Measurements from ENCODE around the gene DGKB. TPM values are rescaled to one million over a fixed set of nuclear protein-coding genes. Genes with fewer than 3 reads are reported as not detected.

Gene DGKB
- total and polyA plus RNA-seq, 2 of the 8 experiments (the other 6 are each of a cell fraction or from before 2014, with no cell fraction given): 1.9 to 2.6 TPM

DNA sequence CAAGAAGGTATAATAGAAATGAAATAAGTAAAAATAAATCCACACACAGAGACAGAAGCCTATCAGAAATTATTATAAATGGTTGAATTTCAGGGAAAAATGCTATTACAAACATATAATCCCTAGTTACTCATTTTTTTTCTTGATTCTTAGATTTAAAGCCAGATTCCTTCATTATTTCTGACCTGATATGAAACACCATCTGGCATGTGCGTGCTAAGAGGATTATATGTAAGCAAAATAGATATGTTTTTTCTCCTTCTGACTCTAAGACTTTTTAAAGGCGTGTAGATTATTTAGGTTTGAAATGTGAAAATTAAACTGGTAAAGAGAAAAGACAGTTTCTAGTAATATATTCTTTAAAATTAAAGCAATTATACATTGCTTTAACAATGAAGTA lies 676.4 kb downstream of the DGKB start:
- H2AK5ac ChIP-seq (ENCODE audit: low read depth, low read length): no peak overlapping the region
- H3K23ac ChIP-seq (ENCODE audit: insufficient read length): no peak overlapping the region
- DNase-seq (ENCODE audit: low read depth in 1 of 2, low spot score in 2 of 2) (no peak), FAIRE-seq (no peak)
- 87% methylated on average over 2 of the region's 2 CpGs; no CpG with 5 or more reads in 1 of the 2 experiments for WGBS, 2 experiments (ENCODE audit: extremely low coverage in 1 of 2, insufficient coverage in 1 of 2, insufficient read length in 1 of 2, insufficient replicate concordance in 2 of 2, low coverage in 1 of 2, low lambda C conversion rate in 2 of 2, missing lambda C conversion rate in 1 of 2)
- no peak overlapping the region for H2BK15ac ChIP-seq (ENCODE audit: low read length)
- H3K36me3 ChIP-seq (ENCODE audit: control insufficient read depth in 2 of 4, insufficient read depth in 4 of 4, low read length in 3 of 4): no peaks in the 10 kb centered on the region
- H4K20me1 ChIP-seq (replicated peaks in 1 of 2; ENCODE audit: control insufficient read depth in 1 of 2, insufficient read depth in 2 of 2, low read length in 2 of 2): no peaks in the 10 kb centered on the region
- H3K18ac ChIP-seq (ENCODE audit: extremely low read depth, low read length): no peak overlapping the region
- no peak overlapping the region for H2AFZ ChIP-seq (ENCODE audit: low read length)
- H3K79me1 ChIP-seq (ENCODE audit: low read depth, low read length): no peaks in the 10 kb centered on the region
- no peak overlapping the region for H2BK12ac ChIP-seq (ENCODE audit: low read depth, low read length)
- H3K23me2 ChIP-seq (ENCODE audit: low read depth, low read length): no peaks in the 10 kb centered on the region
- H4K8ac ChIP-seq (ENCODE audit: extremely low read depth, insufficient read depth, low read length): no peak overlapping the region
- no peak overlapping the region for H4K91ac ChIP-seq (replicated peaks; ENCODE audit: insufficient read length, low read length)
- no peak overlapping the region for H2BK5ac ChIP-seq (ENCODE audit: low read depth, low read length)
- H2BK120ac ChIP-seq (replicated peaks; ENCODE audit: low read depth, low read length): no peak overlapping the region
- CTCF ChIA-PET (ENCODE audit: partially characterized antibody): no interaction called here
- no peak overlapping the region for H3K14ac ChIP-seq (ENCODE audit: insufficient read length)
- no peak overlapping the region for H3K4ac ChIP-seq (replicated peaks; ENCODE audit: insufficient read length, low read depth, low read length)
- H3K27me3 ChIP-seq (replicated peaks in 1 of 4; ENCODE audit: control insufficient read depth in 3 of 4, extremely low read depth in 1 of 4, insufficient read depth in 3 of 4, low read length in 3 of 4): no peaks in the 10 kb centered on the region
- H3K4me3 ChIP-seq (ENCODE audit: extremely low read depth in 1 of 4, insufficient read depth in 2 of 4, low read depth in 3 of 4, low read length in 4 of 4): no peak overlapping the region
- no peak overlapping the region for H4K5ac ChIP-seq (ENCODE audit: insufficient read length, low read depth, low read length)
- no peak overlapping the region for H3K27ac ChIP-seq (ENCODE audit: low read depth, low read length)
- no peaks in the 10 kb centered on the region for H3K79me2 ChIP-seq (ENCODE audit: control insufficient read depth in 1 of 2, insufficient read depth in 2 of 2, low read length in 2 of 2)
- H3K56ac ChIP-seq (replicated peaks; ENCODE audit: insufficient read length, low read depth, low read length): no peak overlapping the region
- no peak overlapping the region for H2BK20ac ChIP-seq (ENCODE audit: low read length)
- H3K4me1 ChIP-seq (replicated peaks in 1 of 4; ENCODE audit: control insufficient read depth in 3 of 4, insufficient read depth in 4 of 4, low read length in 3 of 4): no peaks in the 10 kb centered on the region
- H3K9me3 ChIP-seq (ENCODE audit: insufficient read depth in 2 of 2, low read depth in 1 of 2, low read length in 1 of 2): no peaks in the 10 kb centered on the region
- H3K4me2 ChIP-seq (ENCODE audit: insufficient read depth in 1 of 2, low read depth in 2 of 2, low read length in 2 of 2): no peak overlapping the region
- H3K9ac ChIP-seq (replicated peaks in 1 of 4; ENCODE audit: extremely low read depth in 1 of 4, low read depth in 3 of 4, low read length in 3 of 4): no peak overlapping the region
- POLR2A ChIA-PET (ENCODE audit: partially characterized antibody): no interaction called here
- TF ChIP-seq TBP (IDR thresholded peaks at IDR 0.05; ENCODE audit: low read depth, low read length) (no peak), CBX8 (IDR thresholded peaks at IDR 0.05; ENCODE audit: borderline replicate concordance, low read depth, low read length) (no peak)

Measured in H1 (cell line).